Gastroesophageal sphincter (tissue), 3 donors: Measurements from ENCODE around the gene MRPS9.

Experiments
- EP300 ChIP-seq: sonication (generic); formaldehyde crosslinking; IDR thresholded peaks from one replicate; pipeline ENCODE4 v1.6.1; 2017; ENCODE audit warnings: antibody characterized with exemption, mild to moderate bottlenecking
- POLR2A ChIP-seq, 2 donors: fragments of 450-650 bp; IDR thresholded peaks; one replicate each; pipeline ENCODE4 v1.6.1; 2017; ENCODE audit warnings: antibody characterized with exemption in 2 of 2, mild to moderate bottlenecking in 2 of 2, moderate library complexity in 1 of 2
- POLR2AphosphoS5 ChIP-seq: sonication (generic); formaldehyde crosslinking; IDR thresholded peaks from one replicate; pipeline ENCODE4 v1.6.1; 2017; ENCODE audit warnings: antibody characterized with exemption
- TF ChIP-seq, protein P1 (sequence below), 4 experiments: fragments of 200-600 bp in 2 of 4; fragments of 450-650 bp in 2 of 4; sonication (generic) in 1 of 4; IDR thresholded peaks; one replicate each; pipeline ENCODE4 v1.5.1; 2017 to 2019; ENCODE audit warnings: antibody characterized with exemption in 4 of 4, mild to moderate bottlenecking in 2 of 4, moderate library complexity in 2 of 4

DNA sequence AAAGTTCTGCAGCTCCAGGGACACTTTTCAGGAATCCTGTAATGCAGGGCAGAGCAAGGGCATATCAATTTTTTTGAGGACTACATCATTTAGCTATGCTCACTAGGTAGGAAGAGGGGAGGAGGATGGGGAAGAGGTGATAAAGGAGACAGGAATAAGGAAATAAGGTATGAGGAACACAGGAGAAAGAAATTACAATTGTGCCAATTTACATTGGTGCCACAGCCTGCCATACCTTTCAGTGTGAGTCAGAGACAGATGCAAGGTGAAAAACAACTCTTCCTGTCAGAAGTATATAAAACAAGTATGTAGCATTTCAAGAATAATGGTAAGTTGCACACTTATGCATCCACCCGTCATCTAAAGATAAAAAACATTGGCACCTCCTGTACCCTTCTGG is 5.4 kb upstream of the MRPS9 start:
- TF ChIP-seq, protein P1, sequence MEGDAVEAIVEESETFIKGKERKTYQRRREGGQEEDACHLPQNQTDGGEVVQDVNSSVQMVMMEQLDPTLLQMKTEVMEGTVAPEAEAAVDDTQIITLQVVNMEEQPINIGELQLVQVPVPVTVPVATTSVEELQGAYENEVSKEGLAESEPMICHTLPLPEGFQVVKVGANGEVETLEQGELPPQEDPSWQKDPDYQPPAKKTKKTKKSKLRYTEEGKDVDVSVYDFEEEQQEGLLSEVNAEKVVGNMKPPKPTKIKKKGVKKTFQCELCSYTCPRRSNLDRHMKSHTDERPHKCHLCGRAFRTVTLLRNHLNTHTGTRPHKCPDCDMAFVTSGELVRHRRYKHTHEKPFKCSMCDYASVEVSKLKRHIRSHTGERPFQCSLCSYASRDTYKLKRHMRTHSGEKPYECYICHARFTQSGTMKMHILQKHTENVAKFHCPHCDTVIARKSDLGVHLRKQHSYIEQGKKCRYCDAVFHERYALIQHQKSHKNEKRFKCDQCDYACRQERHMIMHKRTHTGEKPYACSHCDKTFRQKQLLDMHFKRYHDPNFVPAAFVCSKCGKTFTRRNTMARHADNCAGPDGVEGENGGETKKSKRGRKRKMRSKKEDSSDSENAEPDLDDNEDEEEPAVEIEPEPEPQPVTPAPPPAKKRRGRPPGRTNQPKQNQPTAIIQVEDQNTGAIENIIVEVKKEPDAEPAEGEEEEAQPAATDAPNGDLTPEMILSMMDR (IDR thresholded peaks at IDR 0.05), result no peak
- TF ChIP-seq POLR2AphosphoS5 (no peak), POLR2A (IDR thresholded peaks at IDR 0.05) (no peak), EP300 (no peak)
